Kidney (tissue), 14 donors: ENCODE data around the gene MRPL14. TPM values are rescaled to one million over a fixed set of nuclear protein-coding genes. Genes with fewer than 3 reads are reported as not detected.
A peak's percentile ranks its signal among the peaks of the same experiment; 100 is the strongest.

Source experiments
- DNase-seq, 5 donors: peaks; one replicate each; pipeline ENCODE4 v3.0.0-alpha.2; 2013 to 2020
- FAIRE-seq: peaks from 2 replicates; lab custom pipeline; 2012; peaks lifted over from hg19 to GRCh38; lab: Jason Lieb, UNC
- H3K27ac ChIP-seq, 2 donors: one replicate each; pipeline ENCODE4 v1.7.0; 2013; ENCODE audit warnings: low read depth in 2 of 2, low read length in 2 of 2, inconsistent platforms in 1 of 2
- H3K27me3 ChIP-seq: one replicate; pipeline ENCODE4 v1.7.1; 2013; ENCODE audit warnings: low read length, inconsistent platforms; ENCODE audit not compliant: control insufficient read depth, insufficient read depth
- H3K36me3 ChIP-seq, 3 donors: one replicate each; pipeline versions ENCODE4 v1.7.0 to v1.7.1; 2013; ENCODE audit warnings: low read length in 3 of 3, control low read depth in 1 of 3, inconsistent platforms in 1 of 3; ENCODE audit not compliant: insufficient read depth in 3 of 3, control insufficient read depth in 2 of 3
- H3K4me1 ChIP-seq, 3 donors: one replicate each; pipeline versions ENCODE4 v1.7.0 to v1.7.1; 2013; ENCODE audit warnings: low read length in 3 of 3, inconsistent platforms in 1 of 3, low read depth in 1 of 3; ENCODE audit not compliant: control insufficient read depth in 2 of 3, insufficient read depth in 2 of 3
- H3K4me3 ChIP-seq, 3 donors: one replicate each; pipeline versions ENCODE4 v1.7.0 to v1.8.1; 2013; ENCODE audit warnings: low read length in 3 of 3, control low read depth in 1 of 3, inconsistent platforms in 1 of 3
- H3K9ac ChIP-seq, 3 donors: one replicate each; pipeline versions ENCODE4 v1.7.0 to v1.7.1; 2013; ENCODE audit warnings: low read length in 3 of 3, control low read depth in 1 of 3, inconsistent platforms in 1 of 3
- H3K9me3 ChIP-seq, 3 donors: one replicate each; pipeline versions ENCODE4 v1.7.0 to v1.7.1; 2013; ENCODE audit warnings: low read length in 3 of 3, control low read depth in 1 of 3, inconsistent platforms in 1 of 3; ENCODE audit not compliant: control insufficient read depth in 2 of 3, insufficient read depth in 1 of 3
- intact Hi-C: fragments of 100-400 bp; cut with DNase I; formaldehyde crosslinking; loops from one replicate; pipeline ENCODE4 v1.11.1; 2022
- polyA plus RNA-seq: library from polyadenylated mRNA; stranded (reverse); fragments of 350-450 nt; fragmentation: Illumina TruSeq; extraction: RNeasy Lipid Tissue Mini Kit (QIAGEN cat#74804); gene quantifications from one replicate; pipeline ENCODE4 v1.2.3, GENCODE V29; 2014; ENCODE audit warnings: low read depth, low replicate concordance; ENCODE audit not compliant: insufficient read depth
- total RNA-seq: library from RNA; stranded (reverse); fragmentation: NEBNext Ultra II Directional; extraction: Animal tissue kit (Norgen Biotek cat#: 25700); gene quantifications from one replicate; pipeline ENCODE4 v1.2.1, GENCODE V29; 2021
- TF ChIP-seq, protein P1 (sequence below): IDR thresholded peaks from 3 replicates; pipeline ENCODE4 v1.5.1; 2012; ENCODE audit warnings: mild to moderate bottlenecking, moderate library complexity, borderline replicate concordance; ENCODE audit not compliant: insufficient read depth; ENCODE audit errors: extremely low read depth
- donor health status: control.
- donor health status: control.
- donor health status: control.
- donor health status: control.
- donor health status: control.
- donor health status: DM: yes; HTN: yes; CAD: no.
- donor health status: Normal renal cell carcinoma (clear cell type).

MRPL14 gene
- total and polyA plus RNA-seq, 2 donors from 2014 or later = 27.9 to 71.5 TPM

DNA sequence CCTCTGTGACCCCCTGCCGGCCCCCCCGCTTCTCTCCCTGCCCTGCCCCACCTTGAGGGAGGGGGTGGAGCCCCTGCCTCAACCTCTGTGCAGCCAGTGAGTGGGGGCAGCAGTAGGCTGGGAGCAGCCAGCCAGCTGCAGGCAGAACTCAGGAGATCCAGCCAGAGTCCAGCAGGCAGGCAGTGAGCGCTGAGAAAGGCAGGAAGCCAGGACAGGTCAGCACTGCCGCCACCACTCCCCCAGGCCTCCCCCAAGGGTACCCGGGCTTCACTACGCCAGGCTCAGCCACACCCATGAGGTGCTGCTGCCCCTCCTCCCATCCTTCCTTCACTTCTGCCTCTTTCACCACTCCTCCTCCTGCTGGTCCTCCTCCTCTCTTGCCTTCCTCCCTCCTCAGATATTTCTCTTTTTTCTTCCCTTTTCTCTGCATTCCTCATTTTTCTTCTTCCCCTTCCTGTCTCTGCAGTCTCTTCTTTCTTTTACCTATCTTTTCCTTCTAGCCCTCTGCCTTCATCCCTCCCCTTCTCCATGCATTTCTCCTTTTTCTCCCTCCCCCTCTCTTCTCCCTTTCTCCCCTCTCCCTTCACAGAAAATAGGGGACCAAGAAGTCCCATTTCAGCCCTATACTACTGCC lies 11.6 kb upstream of the MRPL14 start:
- Histone ChIP-seq H3K9me3 (no peaks in the 10 kb centered on the region), H3K9ac (no peak overlapping the region), H3K4me3 (no peak overlapping the region), H3K36me3 (peaks cover 0 to 21% (median 17%) of the 10 kb centered on the region in 3 donors), H3K4me1 (no peaks in the 10 kb centered on the region), H3K27ac (no peak overlapping the region), H3K27me3 (no peaks in the 10 kb centered on the region)
- FAIRE-seq (no peak), DNase-seq (no peak)
- intact Hi-C loops = no loop called here
- TF ChIP-seq, protein P1, sequence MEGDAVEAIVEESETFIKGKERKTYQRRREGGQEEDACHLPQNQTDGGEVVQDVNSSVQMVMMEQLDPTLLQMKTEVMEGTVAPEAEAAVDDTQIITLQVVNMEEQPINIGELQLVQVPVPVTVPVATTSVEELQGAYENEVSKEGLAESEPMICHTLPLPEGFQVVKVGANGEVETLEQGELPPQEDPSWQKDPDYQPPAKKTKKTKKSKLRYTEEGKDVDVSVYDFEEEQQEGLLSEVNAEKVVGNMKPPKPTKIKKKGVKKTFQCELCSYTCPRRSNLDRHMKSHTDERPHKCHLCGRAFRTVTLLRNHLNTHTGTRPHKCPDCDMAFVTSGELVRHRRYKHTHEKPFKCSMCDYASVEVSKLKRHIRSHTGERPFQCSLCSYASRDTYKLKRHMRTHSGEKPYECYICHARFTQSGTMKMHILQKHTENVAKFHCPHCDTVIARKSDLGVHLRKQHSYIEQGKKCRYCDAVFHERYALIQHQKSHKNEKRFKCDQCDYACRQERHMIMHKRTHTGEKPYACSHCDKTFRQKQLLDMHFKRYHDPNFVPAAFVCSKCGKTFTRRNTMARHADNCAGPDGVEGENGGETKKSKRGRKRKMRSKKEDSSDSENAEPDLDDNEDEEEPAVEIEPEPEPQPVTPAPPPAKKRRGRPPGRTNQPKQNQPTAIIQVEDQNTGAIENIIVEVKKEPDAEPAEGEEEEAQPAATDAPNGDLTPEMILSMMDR = no peak

DNA sequence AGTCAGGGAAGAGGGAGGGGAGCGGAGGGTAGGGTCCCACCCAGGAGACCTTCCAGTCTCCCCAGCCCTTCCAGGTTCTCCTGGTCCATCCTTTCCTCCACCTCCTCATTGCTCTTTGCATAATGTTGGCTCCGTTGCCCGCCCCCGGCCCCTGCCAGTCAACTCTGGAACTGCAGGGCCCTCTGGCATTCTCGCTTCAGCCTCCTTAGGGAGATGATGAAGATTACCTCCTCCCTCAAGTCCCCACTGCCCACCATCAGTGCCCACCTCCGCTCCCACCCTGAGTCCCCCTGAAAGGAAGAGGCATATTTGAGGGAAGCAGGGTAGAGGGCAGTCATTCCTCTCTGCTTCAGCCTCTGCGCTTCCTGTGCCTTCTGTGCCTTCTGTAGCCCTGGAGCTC lies 8.6 kb upstream of the MRPL14 start:
- TF ChIP-seq, protein P1 = no peak
- intact Hi-C loops = no loop called here

DNA sequence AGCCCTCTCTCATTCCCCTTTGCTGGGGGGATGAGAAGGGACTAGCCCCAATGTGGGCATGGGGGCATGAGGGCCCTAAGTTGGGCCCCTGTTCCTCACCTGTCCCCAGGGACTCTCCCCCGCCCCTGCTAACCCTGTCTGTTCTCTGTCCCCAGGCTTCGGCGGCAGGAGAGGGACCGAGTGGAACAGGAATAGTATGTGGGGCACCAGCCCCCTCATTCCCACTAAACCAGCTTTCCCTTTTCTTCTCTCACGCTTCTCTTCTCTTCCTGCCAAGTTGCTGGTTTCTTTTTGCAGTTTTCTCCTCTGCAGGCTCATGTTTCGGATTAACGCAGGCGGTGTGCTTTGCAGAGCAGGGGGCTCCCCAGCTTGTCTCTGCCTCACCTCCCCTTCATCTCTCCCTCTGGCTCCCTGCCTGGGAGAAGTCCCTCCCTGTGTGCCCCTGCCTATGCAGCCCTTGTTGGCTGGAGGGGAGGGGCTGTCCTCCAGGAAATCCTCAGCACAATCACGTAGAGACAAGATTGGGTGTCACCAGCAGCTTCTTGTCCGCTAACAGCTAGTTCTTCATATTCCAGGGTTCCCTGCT lies 8.0 kb upstream of the MRPL14 start:
- no peaks in the 10 kb centered on the region for H3K4me1 ChIP-seq
- H3K9ac ChIP-seq = no peak overlapping the region
- peak in 3 of 5 donors; percentile 55 to 68 (median 56) for DNase-seq
- peaks cover 0 to 9% (median 8%) of the 10 kb centered on the region in 3 donors for H3K36me3 ChIP-seq
- no peaks in the 10 kb centered on the region for H3K9me3 ChIP-seq
- intact Hi-C loops = no loop called here
- no peak for FAIRE-seq
- H3K4me3 ChIP-seq = no peak overlapping the region
- no peak overlapping the region for H3K27ac ChIP-seq
- TF ChIP-seq, protein P1 = no peak
- H3K27me3 ChIP-seq = no peaks in the 10 kb centered on the region

More for the DNA sequence above, 8.6 kb upstream of the MRPL14 start:
- Histone ChIP-seq H3K4me3 (no peak overlapping the region), H3K27ac (no peak overlapping the region), H3K27me3 (no peaks in the 10 kb centered on the region), H3K4me1 (no peaks in the 10 kb centered on the region), H3K36me3 (peaks cover 0 to 15% (median 11%) of the 10 kb centered on the region in 3 donors), H3K9me3 (no peaks in the 10 kb centered on the region), H3K9ac (no peak overlapping the region)
- DNase-seq = no peak
- FAIRE-seq = no peak
